ENCODE results near the gene MRFAP1L1.
A peak's percentile ranks its signal among the peaks of the same experiment; 100 is the strongest.

Gene MRFAP1L1

DNA sequence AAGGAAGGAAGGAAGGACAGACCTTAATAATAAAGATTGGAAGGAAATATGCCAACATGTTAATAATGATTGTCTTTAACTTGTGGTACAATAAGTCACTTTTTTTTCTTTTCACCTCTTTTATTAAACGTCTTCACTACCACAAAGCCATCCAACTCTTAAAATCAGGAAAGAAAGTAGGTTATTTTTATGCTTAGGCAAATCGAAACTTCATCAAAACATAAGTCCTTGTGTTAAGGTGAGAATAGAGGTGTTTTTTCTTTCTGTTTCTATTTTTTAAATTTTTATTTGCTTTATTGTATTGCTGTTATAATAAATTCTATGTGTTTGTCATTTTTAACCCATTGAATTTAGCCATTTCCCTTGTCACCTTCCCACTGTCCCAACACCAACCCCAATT, 32.8 kb upstream of the MRFAP1L1 start:
- no peak overlapping the region for H3K9ac ChIP-seq (ENCODE audit: low read length)
- DNase-seq: peak; percentile 25
- H3K27me3 ChIP-seq (replicated peaks; ENCODE audit: insufficient read depth, low read length): no peaks in the 10 kb centered on the region
- no peaks in the 10 kb centered on the region for H3K9me3 ChIP-seq (replicated peaks; ENCODE audit: insufficient read depth, low read length)
- H4K20me1 ChIP-seq (ENCODE audit: insufficient read depth, low read length): no peaks in the 10 kb centered on the region
- H3K36me3 ChIP-seq (replicated peaks; ENCODE audit: insufficient read depth, low read length): no peaks in the 10 kb centered on the region
- TF ChIP-seq EZH2 (optimal IDR thresholded peaks at IDR 0.05; ENCODE audit: low read depth, low read length) (no peak), EZH2phosphoT487 (IDR thresholded peaks at IDR 0.05; ENCODE audit: low read length) (no peak), CTCF (IDR thresholded peaks at IDR 0.05; ENCODE audit: low read length) (no peak)
- no peak overlapping the region for H2AFZ ChIP-seq (ENCODE audit: low read length)
- no peaks in the 10 kb centered on the region for H3F3A ChIP-seq (ENCODE audit: insufficient read depth, low read length)
- no peaks in the 10 kb centered on the region for H3K9me2 ChIP-seq (replicated peaks; ENCODE audit: insufficient read depth, low read length)
- no peak overlapping the region for H3K27ac ChIP-seq (ENCODE audit: low read length)
- H3K4me3 ChIP-seq (ENCODE audit: low read length): no peak overlapping the region
- H3K4me1 ChIP-seq (ENCODE audit: low read length): peaks cover 4% of the 10 kb centered on the region; the same call in 1 of the 2 replicates
- peak overlapping the region; percentile 17; the same call in 1 of the 2 replicates for H3K4me2 ChIP-seq (ENCODE audit: low read depth, low read length)
- no peaks in the 10 kb centered on the region for H3K79me2 ChIP-seq (ENCODE audit: low read length)

DNA sequence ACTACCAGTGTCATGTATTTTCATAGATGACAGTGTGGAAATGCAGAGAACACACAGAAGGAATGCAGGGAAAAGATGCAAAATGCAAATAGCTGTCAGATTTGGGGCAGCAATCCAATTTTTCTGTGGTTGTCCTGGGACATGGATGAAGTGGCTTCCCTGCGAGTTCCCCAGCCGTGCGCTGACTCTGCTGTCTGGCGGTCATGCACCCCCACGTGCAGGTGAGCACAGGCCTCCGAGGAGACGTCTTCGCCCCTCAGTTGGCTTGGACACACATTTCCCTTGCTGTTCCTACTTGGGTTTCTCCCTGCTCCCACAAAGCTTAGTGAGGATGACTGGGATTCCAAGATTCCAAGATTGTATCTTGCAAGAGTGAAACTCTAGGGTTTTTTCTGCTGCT, 30.7 kb upstream of the MRFAP1L1 start:
- Histone ChIP-seq H3K9me3 (replicated peaks; ENCODE audit: insufficient read depth, low read length) (no peaks in the 10 kb centered on the region), H3K4me3 (ENCODE audit: low read length) (no peak overlapping the region), H3K4me2 (ENCODE audit: low read depth, low read length) (no peak overlapping the region), H3K4me1 (ENCODE audit: low read length) (peaks cover 4% of the 10 kb centered on the region; the same call in 1 of the 2 replicates), H3K9me2 (replicated peaks; ENCODE audit: insufficient read depth, low read length) (no peaks in the 10 kb centered on the region), H2AFZ (ENCODE audit: low read length) (no peak overlapping the region), H3K79me2 (ENCODE audit: low read length) (no peaks in the 10 kb centered on the region), H3K27me3 (replicated peaks; ENCODE audit: insufficient read depth, low read length) (no peaks in the 10 kb centered on the region), H3K27ac (ENCODE audit: low read length) (no peak overlapping the region), H4K20me1 (ENCODE audit: insufficient read depth, low read length) (no peaks in the 10 kb centered on the region; the same call in 1 of the 2 replicates), H3K9ac (ENCODE audit: low read length) (no peak overlapping the region), H3F3A (ENCODE audit: insufficient read depth, low read length) (no peaks in the 10 kb centered on the region), H3K36me3 (replicated peaks; ENCODE audit: insufficient read depth, low read length) (no peaks in the 10 kb centered on the region)
- TF ChIP-seq EZH2 (optimal IDR thresholded peaks at IDR 0.05; ENCODE audit: low read depth, low read length): no peak
- no peak for TF ChIP-seq CTCF (IDR thresholded peaks at IDR 0.05; ENCODE audit: low read length)
- no peak for TF ChIP-seq EZH2phosphoT487 (IDR thresholded peaks at IDR 0.05; ENCODE audit: low read length)
- DNase-seq: no peak

- Histone ChIP-seq H3K27ac (ENCODE audit: low read length) (no peak overlapping the region), H3K9me3 (replicated peaks; ENCODE audit: insufficient read depth, low read length) (no peaks in the 10 kb centered on the region), H2AFZ (ENCODE audit: low read length) (no peak overlapping the region), H3F3A (ENCODE audit: insufficient read depth, low read length) (no peaks in the 10 kb centered on the region), H3K36me3 (replicated peaks; ENCODE audit: insufficient read depth, low read length) (no peaks in the 10 kb centered on the region), H3K9me2 (replicated peaks; ENCODE audit: insufficient read depth, low read length) (no peaks in the 10 kb centered on the region), H3K9ac (ENCODE audit: low read length) (no peak overlapping the region), H4K20me1 (ENCODE audit: insufficient read depth, low read length) (no peaks in the 10 kb centered on the region; the same call in 1 of the 2 replicates), H3K4me1 (ENCODE audit: low read length) (peaks cover 4% of the 10 kb centered on the region; the same call in 1 of the 2 replicates), H3K4me3 (ENCODE audit: low read length) (no peak overlapping the region), H3K79me2 (ENCODE audit: low read length) (no peaks in the 10 kb centered on the region), H3K27me3 (replicated peaks; ENCODE audit: insufficient read depth, low read length) (no peaks in the 10 kb centered on the region), H3K4me2 (ENCODE audit: low read depth, low read length) (no peak overlapping the region)
- DNase-seq: no peak
- TF ChIP-seq EZH2 (optimal IDR thresholded peaks at IDR 0.05; ENCODE audit: low read depth, low read length): no peak
- TF ChIP-seq EZH2phosphoT487 (IDR thresholded peaks at IDR 0.05; ENCODE audit: low read length): no peak
- no peak for TF ChIP-seq CTCF (IDR thresholded peaks at IDR 0.05; ENCODE audit: low read length)
These were observed 30.3 kb upstream of the MRFAP1L1 start for GRCh38 chr4:6739920-6740319.
